Esophagus muscularis mucosa (tissue), 4 donors: ENCODE measurements around the gene TMEM51. TPM values are rescaled to one million over a fixed set of nuclear protein-coding genes. Genes with fewer than 3 reads are reported as not detected.

Source experiments
- DNase-seq: peaks from one replicate; pipeline ENCODE4 v3.0.0-alpha.2; 2017; ENCODE audit errors: extremely low spot score
- H3K27ac ChIP-seq, 4 donors: fragments of 200-600 bp; sonication (generic); replicated peaks in 1 of 4; 1 replicate in 3 of 4; 2 replicates in 1 of 4; pipeline ENCODE4 v1.5.1; 2016 to 2019; ENCODE audit warnings: mild to moderate bottlenecking in 1 of 4
- H3K27me3 ChIP-seq, 4 donors: fragments of 200-600 bp; sonication (generic); one replicate each; pipeline versions ENCODE4 v1.5.1 to v1.6.0; 2016 to 2019
- H3K36me3 ChIP-seq, 4 donors: fragments of 200-600 bp; sonication (generic); one replicate each; pipeline ENCODE4 v1.5.1; 2016 to 2019
- H3K4me1 ChIP-seq, 4 donors: fragments of 200-600 bp; sonication (generic); one replicate each; pipeline ENCODE4 v1.5.1; 2016 to 2019
- H3K4me3 ChIP-seq, 4 donors: fragments of 200-600 bp; sonication (generic); 1 replicate in 2 of 4; 2 replicates in 2 of 4; pipeline ENCODE4 v1.5.1; 2016 to 2019; ENCODE audit warnings: mild to moderate bottlenecking in 4 of 4, moderate library complexity in 1 of 4
- H3K9me3 ChIP-seq, 4 donors: fragments of 200-600 bp; sonication (generic); 1 replicate in 3 of 4; 2 replicates in 1 of 4; pipeline ENCODE4 v1.5.1; 2016 to 2019
- EP300 ChIP-seq: sonication (generic); formaldehyde crosslinking; IDR thresholded peaks from one replicate; pipeline ENCODE4 v1.6.1; 2017; ENCODE audit warnings: antibody characterized with exemption
- POLR2A ChIP-seq: fragments of 450-650 bp; IDR thresholded peaks from one replicate; pipeline ENCODE4 v1.6.1; 2017; ENCODE audit warnings: antibody characterized with exemption, moderate library complexity, mild to moderate bottlenecking, low read depth
- POLR2AphosphoS5 ChIP-seq, 2 donors: sonication (generic); formaldehyde crosslinking; IDR thresholded peaks; one replicate each; pipeline ENCODE4 v1.6.1; 2017; ENCODE audit warnings: antibody characterized with exemption in 2 of 2
- WGBS: methylation state at CpG from one replicate; pipeline ENCODE4 v1.1.5; 2018; 5-methylcytosine and 5-hydroxymethylcytosine counted together
- intact Hi-C: fragments of 100-400 bp; cut with DNase I; formaldehyde crosslinking; loops from one replicate; pipeline ENCODE4 v1.15.1; 2023
- total RNA-seq, 4 donors: library from RNA; depleted of rRNA; stranded (reverse); fragments of >200 nt; gene quantifications; one replicate each; pipeline versions ENCODE4 v1.1.0 to v1.2.1, GENCODE V29; 2016
- TF ChIP-seq, protein P1 (sequence below), 3 experiments: fragments of 200-600 bp in 2 of 3; fragments of 450-650 bp in 1 of 3; sonication (generic) in 2 of 3; IDR thresholded peaks; one replicate each; pipeline ENCODE4 v1.5.1; 2017 to 2019; ENCODE audit warnings: antibody characterized with exemption in 3 of 3, mild to moderate bottlenecking in 2 of 3, moderate library complexity in 1 of 3

TMEM51 gene
- total RNA-seq, 4 donors from 2014 or later, result 8.6 to 17.2 (median 11.4) TPM

GRCh38 chr1:15189692-15190370, 36.3 kb downstream of the TMEM51 start:
- no peaks in the 10 kb centered on the region for H3K27me3 ChIP-seq
- TF ChIP-seq POLR2AphosphoS5 (IDR thresholded peaks at IDR 0.05) (no peak), POLR2A (no peak), EP300 (no peak)
- TF ChIP-seq, protein P1, sequence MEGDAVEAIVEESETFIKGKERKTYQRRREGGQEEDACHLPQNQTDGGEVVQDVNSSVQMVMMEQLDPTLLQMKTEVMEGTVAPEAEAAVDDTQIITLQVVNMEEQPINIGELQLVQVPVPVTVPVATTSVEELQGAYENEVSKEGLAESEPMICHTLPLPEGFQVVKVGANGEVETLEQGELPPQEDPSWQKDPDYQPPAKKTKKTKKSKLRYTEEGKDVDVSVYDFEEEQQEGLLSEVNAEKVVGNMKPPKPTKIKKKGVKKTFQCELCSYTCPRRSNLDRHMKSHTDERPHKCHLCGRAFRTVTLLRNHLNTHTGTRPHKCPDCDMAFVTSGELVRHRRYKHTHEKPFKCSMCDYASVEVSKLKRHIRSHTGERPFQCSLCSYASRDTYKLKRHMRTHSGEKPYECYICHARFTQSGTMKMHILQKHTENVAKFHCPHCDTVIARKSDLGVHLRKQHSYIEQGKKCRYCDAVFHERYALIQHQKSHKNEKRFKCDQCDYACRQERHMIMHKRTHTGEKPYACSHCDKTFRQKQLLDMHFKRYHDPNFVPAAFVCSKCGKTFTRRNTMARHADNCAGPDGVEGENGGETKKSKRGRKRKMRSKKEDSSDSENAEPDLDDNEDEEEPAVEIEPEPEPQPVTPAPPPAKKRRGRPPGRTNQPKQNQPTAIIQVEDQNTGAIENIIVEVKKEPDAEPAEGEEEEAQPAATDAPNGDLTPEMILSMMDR (IDR thresholded peaks at IDR 0.05), result no peak
- H3K4me3 ChIP-seq, result no peak overlapping the region
- no peaks in the 10 kb centered on the region for H3K9me3 ChIP-seq
- H3K27ac ChIP-seq, result no peak overlapping the region
- 82% methylated on average over 8 of the region's 8 CpGs for WGBS
- intact Hi-C loops, result no loop called here
- no peak for DNase-seq
- H3K4me1 ChIP-seq, result peaks cover 5 to 31% (median 15%) of the 10 kb centered on the region in 4 donors
- no peaks in the 10 kb centered on the region for H3K36me3 ChIP-seq

GRCh38 chr1:15191267-15191666, 37.7 kb downstream of the TMEM51 start:
- Histone ChIP-seq H3K27ac (no peak overlapping the region), H3K9me3 (no peaks in the 10 kb centered on the region), H3K27me3 (no peaks in the 10 kb centered on the region), H3K4me1 (peaks cover 5 to 31% (median 15%) of the 10 kb centered on the region in 4 donors), H3K36me3 (no peaks in the 10 kb centered on the region), H3K4me3 (no peak overlapping the region)
- DNase-seq, result no peak
- TF ChIP-seq EP300, result no peak
- TF ChIP-seq, protein P1 (IDR thresholded peaks at IDR 0.05), result no peak
- no peak for TF ChIP-seq POLR2A
- TF ChIP-seq POLR2AphosphoS5 (IDR thresholded peaks at IDR 0.05), result no peak
- intact Hi-C loops, result no loop called here
- 93% methylated on average over 8 of the region's 8 CpGs for WGBS

DNA sequence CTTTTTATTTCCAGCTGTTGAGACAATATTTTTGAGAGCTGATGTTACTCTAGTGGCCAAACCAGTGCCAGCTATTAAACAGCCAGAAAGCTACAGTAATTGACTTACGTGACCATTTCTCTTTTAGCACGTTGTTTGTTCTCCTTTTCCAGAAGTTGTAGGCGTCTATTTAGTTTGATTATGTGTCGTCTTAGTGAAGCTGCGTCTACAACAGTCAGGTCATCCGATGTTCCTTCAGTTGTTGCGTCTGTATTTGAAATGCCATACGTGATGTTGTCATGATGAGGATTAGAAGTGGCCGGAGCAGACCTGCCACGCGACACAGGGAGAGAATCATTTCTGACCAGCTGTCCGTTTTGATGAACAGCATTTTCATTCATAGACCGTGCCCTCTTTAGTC, 38.2 kb downstream of the TMEM51 start:
- intact Hi-C loops, result no loop called here
- TF ChIP-seq EP300 (no peak), POLR2AphosphoS5 (IDR thresholded peaks at IDR 0.05) (no peak), POLR2A (no peak)
- TF ChIP-seq, protein P1 (IDR thresholded peaks at IDR 0.05), result no peak
- Histone ChIP-seq H3K27me3 (no peaks in the 10 kb centered on the region), H3K27ac (no peak overlapping the region), H3K9me3 (no peaks in the 10 kb centered on the region), H3K36me3 (no peaks in the 10 kb centered on the region), H3K4me3 (no peak overlapping the region), H3K4me1 (peaks cover 5 to 27% (median 12%) of the 10 kb centered on the region in 4 donors)
- WGBS, result 80% methylated on average over 13 of the region's 13 CpGs
- DNase-seq, result no peak

GRCh38 chr1:15192916-15193550, 39.5 kb downstream of the TMEM51 start:
- Histone ChIP-seq H3K27ac (no peak overlapping the region), H3K4me1 (peaks cover 0 to 14% (median 3%) of the 10 kb centered on the region in 4 donors), H3K27me3 (no peaks in the 10 kb centered on the region), H3K36me3 (no peaks in the 10 kb centered on the region), H3K9me3 (no peaks in the 10 kb centered on the region), H3K4me3 (no peak overlapping the region)
- DNase-seq, result no peak
- no peak for TF ChIP-seq EP300
- no peak for TF ChIP-seq POLR2A
- TF ChIP-seq, protein P1 (IDR thresholded peaks at IDR 0.05), result no peak
- no peak for TF ChIP-seq POLR2AphosphoS5 (IDR thresholded peaks at IDR 0.05)
- intact Hi-C loops, result no loop called here
- 76% methylated on average over 7 of the region's 12 CpGs for WGBS
